ENCODE results near the gene WIPF3.
A peak's percentile ranks its signal among the peaks of the same experiment; 100 is the strongest.

WIPF3 gene

GRCh38 chr7:29818308-29818707 is 12.0 kb downstream of the WIPF3 start (continued):
- TF ChIP-seq, protein P1, sequence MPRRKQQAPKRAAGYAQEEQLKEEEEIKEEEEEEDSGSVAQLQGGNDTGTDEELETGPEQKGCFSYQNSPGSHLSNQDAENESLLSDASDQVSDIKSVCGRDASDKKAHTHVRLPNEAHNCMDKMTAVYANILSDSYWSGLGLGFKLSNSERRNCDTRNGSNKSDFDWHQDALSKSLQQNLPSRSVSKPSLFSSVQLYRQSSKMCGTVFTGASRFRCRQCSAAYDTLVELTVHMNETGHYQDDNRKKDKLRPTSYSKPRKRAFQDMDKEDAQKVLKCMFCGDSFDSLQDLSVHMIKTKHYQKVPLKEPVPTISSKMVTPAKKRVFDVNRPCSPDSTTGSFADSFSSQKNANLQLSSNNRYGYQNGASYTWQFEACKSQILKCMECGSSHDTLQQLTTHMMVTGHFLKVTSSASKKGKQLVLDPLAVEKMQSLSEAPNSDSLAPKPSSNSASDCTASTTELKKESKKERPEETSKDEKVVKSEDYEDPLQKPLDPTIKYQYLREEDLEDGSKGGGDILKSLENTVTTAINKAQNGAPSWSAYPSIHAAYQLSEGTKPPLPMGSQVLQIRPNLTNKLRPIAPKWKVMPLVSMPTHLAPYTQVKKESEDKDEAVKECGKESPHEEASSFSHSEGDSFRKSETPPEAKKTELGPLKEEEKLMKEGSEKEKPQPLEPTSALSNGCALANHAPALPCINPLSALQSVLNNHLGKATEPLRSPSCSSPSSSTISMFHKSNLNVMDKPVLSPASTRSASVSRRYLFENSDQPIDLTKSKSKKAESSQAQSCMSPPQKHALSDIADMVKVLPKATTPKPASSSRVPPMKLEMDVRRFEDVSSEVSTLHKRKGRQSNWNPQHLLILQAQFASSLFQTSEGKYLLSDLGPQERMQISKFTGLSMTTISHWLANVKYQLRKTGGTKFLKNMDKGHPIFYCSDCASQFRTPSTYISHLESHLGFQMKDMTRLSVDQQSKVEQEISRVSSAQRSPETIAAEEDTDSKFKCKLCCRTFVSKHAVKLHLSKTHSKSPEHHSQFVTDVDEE (CRISPR knock-in tag; IDR thresholded peaks at IDR 0.05), result no peak
- no peak for TF ChIP-seq ZFP30 (CRISPR knock-in tag; IDR thresholded peaks at IDR 0.05)

DNA sequence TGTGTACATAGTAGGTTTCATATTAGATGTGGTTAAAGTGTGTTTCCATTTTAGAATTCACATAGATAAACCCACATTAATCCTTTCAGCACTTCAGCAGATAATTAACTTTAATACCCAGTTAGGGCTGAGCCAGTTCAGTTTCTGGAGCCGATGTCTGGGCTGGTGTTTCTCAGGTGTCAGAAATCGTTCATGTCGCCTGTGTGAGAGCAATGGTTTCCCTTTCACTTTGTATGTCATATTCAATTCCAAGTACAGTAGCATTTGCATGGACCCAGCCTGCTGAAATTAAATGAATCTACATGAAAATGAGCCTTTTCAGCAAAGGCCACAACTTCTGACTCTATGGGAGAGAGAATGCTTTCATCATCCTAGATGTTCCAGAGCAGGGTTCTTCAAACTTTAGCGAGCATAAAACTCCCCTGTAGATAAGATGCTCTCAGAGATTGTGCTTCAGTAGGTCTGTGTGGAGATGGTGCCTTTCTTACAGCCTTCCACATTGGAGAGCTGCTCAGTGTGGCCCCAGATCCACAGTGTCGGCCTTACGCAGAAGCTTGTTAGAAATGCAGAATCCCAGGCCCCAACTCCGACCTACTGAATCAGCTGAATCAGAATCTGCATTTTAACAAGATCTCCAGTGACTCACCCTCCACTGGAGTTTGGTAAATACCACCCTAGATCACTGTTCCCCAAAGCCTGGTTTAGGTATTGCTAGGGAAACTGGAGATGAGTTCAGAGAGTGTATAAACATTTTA is 19.6 kb downstream of the WIPF3 start:
- TF ChIP-seq ISL1 (CRISPR knock-in tag; IDR thresholded peaks at IDR 0.05) (peak; percentile 54), ZNF70 (CRISPR knock-in tag; IDR thresholded peaks at IDR 0.05) (no peak), BACH2 (CRISPR knock-in tag; IDR thresholded peaks at IDR 0.05; ENCODE audit: borderline replicate concordance) (no peak)
- peak; percentile 51; the same call in 2 of the 3 replicates for ATAC-seq

DNA sequence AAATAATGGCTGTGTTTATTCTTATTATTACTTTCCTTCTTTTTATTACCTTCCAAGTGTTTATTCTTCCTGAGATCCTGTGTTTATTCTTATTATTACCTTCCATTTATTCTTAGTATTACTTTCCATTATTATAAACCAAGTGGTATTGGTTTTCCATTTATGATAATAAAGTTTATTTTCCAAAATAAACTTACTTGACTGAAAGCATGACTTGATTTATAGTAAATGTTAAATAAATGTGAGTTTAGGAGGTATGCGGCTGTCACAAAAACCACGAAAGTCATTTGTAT is 20.2 kb downstream of the WIPF3 start:
- TF ChIP-seq OSR1 (CRISPR knock-in tag; IDR thresholded peaks at IDR 0.05) (no peak), ZFP30 (CRISPR knock-in tag; IDR thresholded peaks at IDR 0.05) (no peak), RARB (CRISPR knock-in tag; IDR thresholded peaks at IDR 0.05) (no peak), CSDC2 (CRISPR knock-in tag; IDR thresholded peaks at IDR 0.05) (no peak), ESRRG (CRISPR knock-in tag; IDR thresholded peaks at IDR 0.05) (no peak), ZNF8 (CRISPR knock-in tag; IDR thresholded peaks at IDR 0.05) (no peak), ZNF565 (CRISPR knock-in tag; conservative IDR thresholded peaks at IDR 0.05; ENCODE audit: low read depth) (no peak), BACH2 (CRISPR knock-in tag; IDR thresholded peaks at IDR 0.05; ENCODE audit: borderline replicate concordance) (no peak), ZFP3 (CRISPR knock-in tag; IDR thresholded peaks at IDR 0.05) (no peak), TOX (CRISPR knock-in tag; IDR thresholded peaks at IDR 0.05; ENCODE audit: borderline replicate concordance) (no peak), CREB5 (CRISPR knock-in tag; IDR thresholded peaks at IDR 0.05; ENCODE audit: low read depth) (no peak), ZC3H10 (CRISPR knock-in tag; IDR thresholded peaks at IDR 0.05) (no peak), GLIS3 (CRISPR knock-in tag; IDR thresholded peaks at IDR 0.05) (no peak), PATZ1 (CRISPR knock-in tag; IDR thresholded peaks at IDR 0.05; ENCODE audit: borderline replicate concordance) (no peak), TCF4 (CRISPR knock-in tag; IDR thresholded peaks at IDR 0.05; ENCODE audit: borderline replicate concordance) (no peak), ISL1 (CRISPR knock-in tag; IDR thresholded peaks at IDR 0.05) (no peak)
- TF ChIP-seq, protein P2, sequence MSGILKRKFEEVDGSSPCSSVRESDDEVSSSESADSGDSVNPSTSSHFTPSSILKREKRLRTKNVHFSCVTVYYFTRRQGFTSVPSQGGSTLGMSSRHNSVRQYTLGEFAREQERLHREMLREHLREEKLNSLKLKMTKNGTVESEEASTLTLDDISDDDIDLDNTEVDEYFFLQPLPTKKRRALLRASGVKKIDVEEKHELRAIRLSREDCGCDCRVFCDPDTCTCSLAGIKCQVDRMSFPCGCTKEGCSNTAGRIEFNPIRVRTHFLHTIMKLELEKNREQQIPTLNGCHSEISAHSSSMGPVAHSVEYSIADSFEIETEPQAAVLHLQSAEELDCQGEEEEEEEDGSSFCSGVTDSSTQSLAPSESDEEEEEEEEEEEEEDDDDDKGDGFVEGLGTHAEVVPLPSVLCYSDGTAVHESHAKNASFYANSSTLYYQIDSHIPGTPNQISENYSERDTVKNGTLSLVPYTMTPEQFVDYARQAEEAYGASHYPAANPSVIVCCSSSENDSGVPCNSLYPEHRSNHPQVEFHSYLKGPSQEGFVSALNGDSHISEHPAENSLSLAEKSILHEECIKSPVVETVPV (CRISPR knock-in tag; IDR thresholded peaks at IDR 0.05), result no peak
- TF ChIP-seq, protein P1 (CRISPR knock-in tag; IDR thresholded peaks at IDR 0.05), result no peak
- ATAC-seq, result no peak

All from SK-N-SH treated with all-trans-retinoic acid at 6 μM for 48 hours (cell line).